Measurements from ENCODE around the gene MLLT1. TPM values are rescaled to one million over a fixed set of nuclear protein-coding genes. Genes with fewer than 3 reads are reported as not detected.

Gene MLLT1
- total RNA-seq, 2 donors from 2014 or later = 31.3 to 51.8 TPM

- H3K27ac Mint-ChIP-seq = peak overlapping the region; percentile 47
- H3K27me3 Mint-ChIP-seq = no peaks in the 10 kb centered on the region
- H3K4me1 Mint-ChIP-seq = peaks cover 24% of the 10 kb centered on the region
- H3K4me3 Mint-ChIP-seq = peak overlapping the region; percentile 22
- peaks cover 6% of the 10 kb centered on the region for H3K36me3 Mint-ChIP-seq (ENCODE audit: low read depth)
- ATAC-seq (replicated peaks) = peak; percentile 42
- no peaks in the 10 kb centered on the region for H3K9me3 Mint-ChIP-seq
Measured at GRCh38 chr19:6239871-6240676, 39.7 kb downstream of the MLLT1 start.

- peaks cover 24% of the 10 kb centered on the region for H3K4me1 Mint-ChIP-seq
- H3K27ac Mint-ChIP-seq = peak overlapping the region; percentile 47
- peak; percentile 37 for ATAC-seq (replicated peaks)
- no peaks in the 10 kb centered on the region for H3K9me3 Mint-ChIP-seq
- H3K36me3 Mint-ChIP-seq (ENCODE audit: low read depth) = peaks cover 6% of the 10 kb centered on the region
- no peaks in the 10 kb centered on the region for H3K27me3 Mint-ChIP-seq
- H3K4me3 Mint-ChIP-seq = peak overlapping the region; percentile 22
Measured at GRCh38 chr19:6239401-6239844, 40.4 kb downstream of the MLLT1 start.

GRCh38 chr19:6238643-6239281, 41.0 kb downstream of the MLLT1 start:
- H3K27me3 Mint-ChIP-seq = no peaks in the 10 kb centered on the region
- peak overlapping the region; percentile 75 for H3K27ac Mint-ChIP-seq
- H3K36me3 Mint-ChIP-seq (ENCODE audit: low read depth) = no peaks in the 10 kb centered on the region
- H3K4me3 Mint-ChIP-seq = peak overlapping the region; percentile 29
- peaks cover 19% of the 10 kb centered on the region for H3K4me1 Mint-ChIP-seq
- H3K9me3 Mint-ChIP-seq = no peaks in the 10 kb centered on the region
- no peak for ATAC-seq (replicated peaks)

- Mint-ChIP-seq H3K9me3 (no peaks in the 10 kb centered on the region), H3K27me3 (no peaks in the 10 kb centered on the region), H3K4me1 (peaks cover 19% of the 10 kb centered on the region), H3K36me3 (ENCODE audit: low read depth) (no peaks in the 10 kb centered on the region), H3K27ac (peak overlapping the region; percentile 75), H3K4me3 (peak overlapping the region; percentile 29)
- ATAC-seq (replicated peaks) = peak; percentile 53
Measured at GRCh38 chr19:6238256-6238642, 41.5 kb downstream of the MLLT1 start.

- no peaks in the 10 kb centered on the region for H3K27me3 Mint-ChIP-seq
- ATAC-seq (replicated peaks) = no peak
- H3K4me3 Mint-ChIP-seq = no peak overlapping the region
- no peaks in the 10 kb centered on the region for H3K36me3 Mint-ChIP-seq (ENCODE audit: low read depth)
- no peak overlapping the region for H3K27ac Mint-ChIP-seq
- no peaks in the 10 kb centered on the region for H3K9me3 Mint-ChIP-seq
- H3K4me1 Mint-ChIP-seq = peaks cover 19% of the 10 kb centered on the region
Measured at GRCh38 chr19:6236310-6237291, 43.2 kb downstream of the MLLT1 start.

- Mint-ChIP-seq H3K27me3 (no peaks in the 10 kb centered on the region), H3K4me3 (no peak overlapping the region), H3K27ac (peak overlapping the region; percentile 69), H3K4me1 (peaks cover 19% of the 10 kb centered on the region), H3K36me3 (ENCODE audit: low read depth) (no peaks in the 10 kb centered on the region), H3K9me3 (no peaks in the 10 kb centered on the region)
- ATAC-seq (replicated peaks) = no peak
Measured at GRCh38 chr19:6235031-6235951, 44.5 kb downstream of the MLLT1 start.

GRCh38 chr19:6234527-6234926, 45.2 kb downstream of the MLLT1 start:
- Mint-ChIP-seq H3K4me1 (peaks cover 15% of the 10 kb centered on the region), H3K27me3 (no peaks in the 10 kb centered on the region), H3K27ac (peak overlapping the region; percentile 69), H3K4me3 (no peak overlapping the region), H3K9me3 (no peaks in the 10 kb centered on the region), H3K36me3 (ENCODE audit: low read depth) (no peaks in the 10 kb centered on the region)
- no peak for ATAC-seq (replicated peaks)

- H3K36me3 Mint-ChIP-seq (ENCODE audit: low read depth) = no peaks in the 10 kb centered on the region
- peak overlapping the region; percentile 69 for H3K27ac Mint-ChIP-seq
- ATAC-seq (replicated peaks) = no peak
- H3K4me1 Mint-ChIP-seq = peaks cover 11% of the 10 kb centered on the region
- H3K9me3 Mint-ChIP-seq = no peaks in the 10 kb centered on the region
- H3K4me3 Mint-ChIP-seq = no peak overlapping the region
- H3K27me3 Mint-ChIP-seq = no peaks in the 10 kb centered on the region
Measured at GRCh38 chr19:6233827-6234511, 45.8 kb downstream of the MLLT1 start.

- no peaks in the 10 kb centered on the region for H3K36me3 Mint-ChIP-seq (ENCODE audit: low read depth)
- ATAC-seq (replicated peaks) = no peak
- H3K27ac Mint-ChIP-seq = no peak overlapping the region
- H3K4me3 Mint-ChIP-seq = no peak overlapping the region
- H3K27me3 Mint-ChIP-seq = no peaks in the 10 kb centered on the region
- peaks cover 10% of the 10 kb centered on the region for H3K4me1 Mint-ChIP-seq
- H3K9me3 Mint-ChIP-seq = no peaks in the 10 kb centered on the region
Measured at GRCh38 chr19:6233056-6233826, 46.5 kb downstream of the MLLT1 start.

GRCh38 chr19:6232601-6233055, 47.1 kb downstream of the MLLT1 start:
- no peak overlapping the region for H3K4me3 Mint-ChIP-seq
- no peak for ATAC-seq (replicated peaks)
- H3K4me1 Mint-ChIP-seq = peaks cover 5% of the 10 kb centered on the region
- H3K36me3 Mint-ChIP-seq (ENCODE audit: low read depth) = peaks cover 2% of the 10 kb centered on the region
- no peaks in the 10 kb centered on the region for H3K27me3 Mint-ChIP-seq
- peak overlapping the region; percentile 47 for H3K27ac Mint-ChIP-seq
- H3K9me3 Mint-ChIP-seq = no peaks in the 10 kb centered on the region

- Mint-ChIP-seq H3K27me3 (no peaks in the 10 kb centered on the region), H3K36me3 (ENCODE audit: low read depth) (peaks cover 18% of the 10 kb centered on the region), H3K4me3 (no peak overlapping the region), H3K27ac (peak overlapping the region; percentile 43), H3K4me1 (peaks cover 5% of the 10 kb centered on the region), H3K9me3 (no peaks in the 10 kb centered on the region)
- ATAC-seq (replicated peaks) = no peak
Measured at GRCh38 chr19:6230991-6231448, 48.8 kb downstream of the MLLT1 start.

- Mint-ChIP-seq H3K27ac (no peak overlapping the region), H3K36me3 (ENCODE audit: low read depth) (peaks cover 22% of the 10 kb centered on the region), H3K4me3 (no peak overlapping the region), H3K4me1 (peaks cover 5% of the 10 kb centered on the region), H3K9me3 (no peaks in the 10 kb centered on the region), H3K27me3 (no peaks in the 10 kb centered on the region)
- no peak for ATAC-seq (replicated peaks)
Measured at GRCh38 chr19:6229951-6230712, 49.6 kb downstream of the MLLT1 start.
